WTC11 (cell line): ENCODE measurements around the gene MACROD2. TPM values are rescaled to one million over a fixed set of nuclear protein-coding genes. Genes with fewer than 3 reads are reported as not detected.

Source experiments
- ATAC-seq: fragments of 200-7000 bp; cut with Tn5 transposase; 2 replicates; pipeline ENCODE4 v1.10.0; 2021; ENCODE audit warnings: mild to moderate bottlenecking, moderate library complexity
- CTCF ChIA-PET: fragments of 300-600 bp; sonication (Branson Sonifier 250); formaldehyde crosslinking; loops from one replicate; lab custom pipeline; 2021; ENCODE audit warnings: antibody characterized with exemption; lab: Charles Lee
- POLR2A ChIA-PET: fragments of 350-600 bp; sonication (Branson Sonifier 250); formaldehyde crosslinking; loops from one replicate; lab custom pipeline; 2021; ENCODE audit warnings: antibody characterized with exemption; lab: Charles Lee
- DNase-seq: peaks from one replicate; pipeline ENCODE4 v3.0.0; 2021; ENCODE audit warnings: low spot score
- H3K27ac Mint-ChIP-seq: 2 replicates; pipeline ENCODE4 v1.8.0; 2021; ENCODE audit warnings: mixed read lengths
- H3K27me3 Mint-ChIP-seq: 2 replicates; pipeline ENCODE4 v1.8.0; 2021; ENCODE audit warnings: low read depth, mild to moderate bottlenecking, moderate library complexity, mixed read lengths
- H3K36me3 Mint-ChIP-seq: 2 replicates; pipeline ENCODE4 v1.8.0; 2021; ENCODE audit warnings: mixed read lengths
- H3K4me1 Mint-ChIP-seq: 2 replicates; pipeline ENCODE4 v1.8.0; 2022; ENCODE audit warnings: mixed read lengths
- H3K4me3 Mint-ChIP-seq: 2 replicates; pipeline ENCODE4 v1.8.0; 2021; ENCODE audit warnings: mild to moderate bottlenecking, moderate library complexity, mixed read lengths
- H3K9me3 Mint-ChIP-seq: 2 replicates; pipeline ENCODE4 v1.8.0; 2021; ENCODE audit warnings: mixed read lengths
- ATF1 ChIP-seq: sonication (generic); formaldehyde crosslinking; IDR thresholded peaks from 2 replicates; pipeline ENCODE4 v1.8.1; 2023; ENCODE audit warnings: mild to moderate bottlenecking, moderate library complexity, missing genetic modification reagents
- ATF3 ChIP-seq: sonication (generic); formaldehyde crosslinking; conservative IDR thresholded peaks from 2 replicates; pipeline ENCODE4 v1.8.1; 2022; ENCODE audit warnings: mild to moderate bottlenecking, missing genetic modification reagents
- ATF6 ChIP-seq: sonication (generic); formaldehyde crosslinking; IDR thresholded peaks from 2 replicates; pipeline ENCODE4 v1.8.1; 2023; ENCODE audit warnings: mild to moderate bottlenecking, missing genetic modification reagents
- CBFB ChIP-seq: sonication (generic); formaldehyde crosslinking; IDR thresholded peaks from 2 replicates; pipeline ENCODE4 v1.8.1; 2022; ENCODE audit warnings: mild to moderate bottlenecking, low read depth, missing genetic modification reagents
- CREB1 ChIP-seq: sonication (generic); formaldehyde crosslinking; IDR thresholded peaks from 2 replicates; pipeline ENCODE4 v1.8.0; 2023; ENCODE audit warnings: mild to moderate bottlenecking, missing genetic modification reagents
- CTCF ChIP-seq: fragments of 200-600 bp; IDR thresholded peaks from 2 replicates; pipeline ENCODE4 v1.8.0; 2022; ENCODE audit warnings: antibody characterized with exemption
- E2F5 ChIP-seq: sonication (generic); formaldehyde crosslinking; IDR thresholded peaks from 2 replicates; pipeline ENCODE4 v1.8.1; 2022; ENCODE audit warnings: mild to moderate bottlenecking, moderate library complexity, missing genetic modification reagents
- ELF4 ChIP-seq: sonication (generic); formaldehyde crosslinking; IDR thresholded peaks from 2 replicates; pipeline ENCODE4 v1.8.1; 2022; ENCODE audit warnings: low read depth, mild to moderate bottlenecking, moderate library complexity, missing genetic modification reagents
- FOXJ3 ChIP-seq: sonication (generic); formaldehyde crosslinking; IDR thresholded peaks from 2 replicates; pipeline ENCODE4 v1.9.0; 2021; ENCODE audit warnings: missing genetic modification reagents, mild to moderate bottlenecking, borderline replicate concordance
- FOXP1 ChIP-seq: sonication (generic); formaldehyde crosslinking; IDR thresholded peaks from 2 replicates; pipeline ENCODE4 v1.8.0; 2022; ENCODE audit warnings: missing genetic modification reagents, mild to moderate bottlenecking, moderate library complexity, borderline replicate concordance
- GRHL2 ChIP-seq: fragments of 250-450 bp; sonication (Bioruptor Pico); IDR thresholded peaks from 2 replicates; pipeline ENCODE4 v1.8.0; 2022; ENCODE audit warnings: mild to moderate bottlenecking, moderate library complexity; ENCODE audit not compliant: insufficient replicate concordance, severe bottlenecking
- JAZF1 ChIP-seq: fragments of 250-450 bp; sonication (Bioruptor Pico); IDR thresholded peaks from 2 replicates; pipeline ENCODE4 v1.9.0; 2021; ENCODE audit warnings: moderate library complexity, mild to moderate bottlenecking, inconsistent platforms
- MYBL2 ChIP-seq: sonication (generic); formaldehyde crosslinking; IDR thresholded peaks from 2 replicates; pipeline ENCODE4 v1.8.1; 2023; ENCODE audit warnings: mild to moderate bottlenecking, moderate library complexity, missing genetic modification reagents
- NFATC4 ChIP-seq: fragments of 250-450 bp; sonication (Bioruptor Pico); IDR thresholded peaks from 2 replicates; pipeline ENCODE4 v1.9.0; 2021; ENCODE audit warnings: mild to moderate bottlenecking
- NR3C1 ChIP-seq: sonication (generic); formaldehyde crosslinking; conservative IDR thresholded peaks from 2 replicates; pipeline ENCODE4 v1.8.1; 2023; ENCODE audit warnings: low read depth, mild to moderate bottlenecking, missing genetic modification reagents
- OVOL2 ChIP-seq: fragments of 250-450 bp; sonication (Bioruptor Pico); IDR thresholded peaks from 2 replicates; pipeline ENCODE4 v1.9.0; 2021; ENCODE audit warnings: mild to moderate bottlenecking, borderline replicate concordance
- TEAD1 ChIP-seq: sonication (generic); formaldehyde crosslinking; IDR thresholded peaks from 2 replicates; pipeline ENCODE4 v1.8.0; 2022; ENCODE audit warnings: mild to moderate bottlenecking, missing genetic modification reagents
- TP53 ChIP-seq: sonication (generic); formaldehyde crosslinking; IDR thresholded peaks from 2 replicates; pipeline ENCODE4 v1.8.1; 2023; ENCODE audit warnings: mild to moderate bottlenecking, missing genetic modification reagents
- USF1 ChIP-seq: sonication (generic); formaldehyde crosslinking; IDR thresholded peaks from 2 replicates; pipeline ENCODE4 v1.8.0; 2022; ENCODE audit warnings: mild to moderate bottlenecking, missing genetic modification reagents
- USF2 ChIP-seq: sonication (generic); formaldehyde crosslinking; IDR thresholded peaks from 2 replicates; pipeline ENCODE4 v1.8.1; 2023; ENCODE audit warnings: mild to moderate bottlenecking, missing genetic modification reagents, moderate library complexity
- ZNF121 ChIP-seq: sonication (generic); formaldehyde crosslinking; IDR thresholded peaks from 2 replicates; pipeline ENCODE4 v1.8.0; 2023; ENCODE audit warnings: missing genetic modification reagents
- ZNF138 ChIP-seq: sonication (generic); formaldehyde crosslinking; conservative IDR thresholded peaks from 2 replicates; pipeline ENCODE4 v1.8.1; 2022; ENCODE audit warnings: mild to moderate bottlenecking, moderate library complexity, missing genetic modification reagents
- ZNF425 ChIP-seq: fragments of 250-450 bp; sonication (Bioruptor Pico); conservative IDR thresholded peaks from 2 replicates; pipeline ENCODE4 v1.9.0; 2021; ENCODE audit warnings: mild to moderate bottlenecking
- ZNF512 ChIP-seq: sonication (generic); formaldehyde crosslinking; IDR thresholded peaks from 2 replicates; pipeline ENCODE4 v1.8.1; 2022; ENCODE audit warnings: missing genetic modification reagents, borderline replicate concordance
- total RNA-seq: library from RNA; stranded (reverse); gene quantifications from 3 replicates; pipeline ENCODE4 v1.2.3, GENCODE V29; 2021

The MACROD2 gene
- total RNA-seq, 1 experiment from 2014 or later: 4.1 TPM

- TF ChIP-seq GRHL2 (no peak), CREB1 (CRISPR knock-in tag) (no peak), ELF4 (no peak), TP53 (CRISPR knock-in tag) (no peak), ZNF512 (CRISPR knock-in tag) (no peak)
- TF ChIP-seq, all 79 proteins: peak for 0
Measured at GRCh38 chr20:14355791-14356190, 360.5 kb downstream of the MACROD2 start (continued).

- ATAC-seq: no peak
- TF ChIP-seq CTCF (no peak), TEAD1 (CRISPR knock-in tag) (no peak), CBFB (CRISPR knock-in tag) (no peak), CREB1 (CRISPR knock-in tag) (no peak), ATF1 (CRISPR knock-in tag) (no peak), ZNF138 (no peak), ZNF121 (CRISPR knock-in tag) (no peak), ATF6 (CRISPR knock-in tag) (no peak), USF1 (CRISPR knock-in tag) (no peak), NR3C1 (CRISPR knock-in tag) (no peak), ZNF425 (CRISPR knock-in tag) (no peak), NFATC4 (CRISPR knock-in tag) (no peak), OVOL2 (CRISPR knock-in tag) (no peak), ATF3 (CRISPR knock-in tag) (no peak), JAZF1 (CRISPR knock-in tag) (no peak), FOXJ3 (no peak), E2F5 (no peak), USF2 (no peak), FOXP1 (CRISPR knock-in tag) (no peak), MYBL2 (CRISPR knock-in tag) (no peak)
- DNase-seq: no peak
- Mint-ChIP-seq H3K27me3 (no peaks in the 10 kb centered on the region), H3K4me1 (peaks cover 15% of the 10 kb centered on the region), H3K9me3 (peaks cover 6% of the 10 kb centered on the region), H3K4me3 (no peak overlapping the region), H3K27ac (no peak overlapping the region), H3K36me3 (no peaks in the 10 kb centered on the region)
- POLR2A ChIA-PET: no interaction called here
- CTCF ChIA-PET: no interaction called here
Measured at GRCh38 chr20:14360416-14360815, 365.1 kb downstream of the MACROD2 start.
